ENCODE measurements around the gene ADSS2. TPM values are rescaled to one million over a fixed set of nuclear protein-coding genes. Genes with fewer than 3 reads are reported as not detected.
"Not testable (repeated sequence)": the region's sequence is repeated elsewhere in the genome, so short reads cannot be mapped to it uniquely, and the experiment has no call there.

ADSS2 gene
- polyA plus RNA-seq, 1 of the 3 experiments (the other 2 are of a cell fraction), result 30.7 TPM

- TF ChIP-seq MXI1 (IDR thresholded peaks at IDR 0.05; ENCODE audit: low read depth, low read length) (no peak), PBX3 (IDR thresholded peaks at IDR 0.05) (no peak), SIN3A (IDR thresholded peaks at IDR 0.05; ENCODE audit: borderline replicate concordance, low read depth, low read length) (no peak), MEF2A (IDR thresholded peaks at IDR 0.05; ENCODE audit: borderline replicate concordance, low read depth) (no peak), NRF1 (IDR thresholded peaks at IDR 0.05; ENCODE audit: low read depth, low read length) (no peak), NFIC (IDR thresholded peaks at IDR 0.05; ENCODE audit: borderline replicate concordance) (no peak), TAF1 (IDR thresholded peaks at IDR 0.05; ENCODE audit: borderline replicate concordance, low read depth, low read length) (no peak), FOSL2 (IDR thresholded peaks at IDR 0.05; ENCODE audit: borderline replicate concordance, low read depth) (no peak), JUND (IDR thresholded peaks at IDR 0.05) (no peak), EZH2phosphoT487 (IDR thresholded peaks at IDR 0.05; ENCODE audit: borderline replicate concordance, low read depth) (no peak), RFX5 (IDR thresholded peaks at IDR 0.05; ENCODE audit: low read length) (no peak), EP300 (IDR thresholded peaks at IDR 0.05; ENCODE audit: borderline replicate concordance in 1 of 2, low read depth in 1 of 2, low read length in 1 of 2) (no peak), ELF1 (IDR thresholded peaks at IDR 0.05) (no peak), TEAD4 (IDR thresholded peaks at IDR 0.05; ENCODE audit: borderline replicate concordance, insufficient read depth) (no peak), GABPA (IDR thresholded peaks at IDR 0.05; ENCODE audit: low read depth) (no peak), SMC3 (IDR thresholded peaks at IDR 0.05; ENCODE audit: low read depth, low read length) (no peak)
- TF ChIP-seq, protein P1, sequence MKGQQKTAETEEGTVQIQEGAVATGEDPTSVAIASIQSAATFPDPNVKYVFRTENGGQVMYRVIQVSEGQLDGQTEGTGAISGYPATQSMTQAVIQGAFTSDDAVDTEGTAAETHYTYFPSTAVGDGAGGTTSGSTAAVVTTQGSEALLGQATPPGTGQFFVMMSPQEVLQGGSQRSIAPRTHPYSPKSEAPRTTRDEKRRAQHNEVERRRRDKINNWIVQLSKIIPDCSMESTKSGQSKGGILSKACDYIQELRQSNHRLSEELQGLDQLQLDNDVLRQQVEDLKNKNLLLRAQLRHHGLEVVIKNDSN (IDR thresholded peaks at IDR 0.05; ENCODE audit: borderline replicate concordance, low read depth), result no peak
- TF ChIP-seq, protein P2, sequence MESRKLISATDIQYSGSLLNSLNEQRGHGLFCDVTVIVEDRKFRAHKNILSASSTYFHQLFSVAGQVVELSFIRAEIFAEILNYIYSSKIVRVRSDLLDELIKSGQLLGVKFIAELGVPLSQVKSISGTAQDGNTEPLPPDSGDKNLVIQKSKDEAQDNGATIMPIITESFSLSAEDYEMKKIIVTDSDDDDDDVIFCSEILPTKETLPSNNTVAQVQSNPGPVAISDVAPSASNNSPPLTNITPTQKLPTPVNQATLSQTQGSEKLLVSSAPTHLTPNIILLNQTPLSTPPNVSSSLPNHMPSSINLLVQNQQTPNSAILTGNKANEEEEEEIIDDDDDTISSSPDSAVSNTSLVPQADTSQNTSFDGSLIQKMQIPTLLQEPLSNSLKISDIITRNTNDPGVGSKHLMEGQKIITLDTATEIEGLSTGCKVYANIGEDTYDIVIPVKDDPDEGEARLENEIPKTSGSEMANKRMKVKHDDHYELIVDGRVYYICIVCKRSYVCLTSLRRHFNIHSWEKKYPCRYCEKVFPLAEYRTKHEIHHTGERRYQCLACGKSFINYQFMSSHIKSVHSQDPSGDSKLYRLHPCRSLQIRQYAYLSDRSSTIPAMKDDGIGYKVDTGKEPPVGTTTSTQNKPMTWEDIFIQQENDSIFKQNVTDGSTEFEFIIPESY (IDR thresholded peaks at IDR 0.05; ENCODE audit: borderline replicate concordance, low read depth), result no peak
- TF ChIP-seq, protein P3, sequence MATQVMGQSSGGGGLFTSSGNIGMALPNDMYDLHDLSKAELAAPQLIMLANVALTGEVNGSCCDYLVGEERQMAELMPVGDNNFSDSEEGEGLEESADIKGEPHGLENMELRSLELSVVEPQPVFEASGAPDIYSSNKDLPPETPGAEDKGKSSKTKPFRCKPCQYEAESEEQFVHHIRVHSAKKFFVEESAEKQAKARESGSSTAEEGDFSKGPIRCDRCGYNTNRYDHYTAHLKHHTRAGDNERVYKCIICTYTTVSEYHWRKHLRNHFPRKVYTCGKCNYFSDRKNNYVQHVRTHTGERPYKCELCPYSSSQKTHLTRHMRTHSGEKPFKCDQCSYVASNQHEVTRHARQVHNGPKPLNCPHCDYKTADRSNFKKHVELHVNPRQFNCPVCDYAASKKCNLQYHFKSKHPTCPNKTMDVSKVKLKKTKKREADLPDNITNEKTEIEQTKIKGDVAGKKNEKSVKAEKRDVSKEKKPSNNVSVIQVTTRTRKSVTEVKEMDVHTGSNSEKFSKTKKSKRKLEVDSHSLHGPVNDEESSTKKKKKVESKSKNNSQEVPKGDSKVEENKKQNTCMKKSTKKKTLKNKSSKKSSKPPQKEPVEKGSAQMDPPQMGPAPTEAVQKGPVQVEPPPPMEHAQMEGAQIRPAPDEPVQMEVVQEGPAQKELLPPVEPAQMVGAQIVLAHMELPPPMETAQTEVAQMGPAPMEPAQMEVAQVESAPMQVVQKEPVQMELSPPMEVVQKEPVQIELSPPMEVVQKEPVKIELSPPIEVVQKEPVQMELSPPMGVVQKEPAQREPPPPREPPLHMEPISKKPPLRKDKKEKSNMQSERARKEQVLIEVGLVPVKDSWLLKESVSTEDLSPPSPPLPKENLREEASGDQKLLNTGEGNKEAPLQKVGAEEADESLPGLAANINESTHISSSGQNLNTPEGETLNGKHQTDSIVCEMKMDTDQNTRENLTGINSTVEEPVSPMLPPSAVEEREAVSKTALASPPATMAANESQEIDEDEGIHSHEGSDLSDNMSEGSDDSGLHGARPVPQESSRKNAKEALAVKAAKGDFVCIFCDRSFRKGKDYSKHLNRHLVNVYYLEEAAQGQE (IDR thresholded peaks at IDR 0.05; ENCODE audit: low read depth, low read length), result no peak
- Histone ChIP-seq H3K27me3 (ENCODE audit: insufficient read depth) (no peaks in the 10 kb centered on the region), H3K27ac (ENCODE audit: low read depth in 2 of 2, low read length in 1 of 2) (no peak overlapping the region), H2AFZ (ENCODE audit: low read depth) (no peak overlapping the region), H3K9ac (no peak overlapping the region), H3K9me2 (no peaks in the 10 kb centered on the region), H3K9me3 (no peaks in the 10 kb centered on the region), H3K4me2 (no peak overlapping the region), H3K36me3 (replicated peaks in 1 of 2; ENCODE audit: control insufficient read depth in 1 of 2, insufficient read depth in 2 of 2, low read length in 1 of 2) (no peaks in the 10 kb centered on the region), H3K79me2 (ENCODE audit: insufficient read depth) (no peaks in the 10 kb centered on the region), H3K4me3 (ENCODE audit: low read depth in 2 of 2, low read length in 1 of 2) (no peak overlapping the region), H3F3A (replicated peaks; ENCODE audit: insufficient read depth) (no peaks in the 10 kb centered on the region), H3K4me1 (ENCODE audit: control insufficient read depth in 1 of 2, insufficient read depth in 2 of 2, low read depth in 1 of 2, low read length in 1 of 2) (no peaks in the 10 kb centered on the region), H4K20me1 (ENCODE audit: insufficient read depth) (no peaks in the 10 kb centered on the region)
- POLR2A ChIA-PET, result no interaction called here
- CTCF ChIA-PET, result interaction anchor here (1.2 kb wide), 1 partner anchor 340 kb away, joined by 3 read pairs; no protein-coding TSS in a partner anchor
- 96% methylated on average over 2 of the region's 2 CpGs for WGBS (ENCODE audit: low lambda C conversion rate)
- DNase-seq, result no peak
These were observed 42.9 kb upstream of the ADSS2 start for GRCh38 chr1:244494653-244495052.

GRCh38 chr1:244484971-244485370 lies 33.3 kb upstream of the ADSS2 start:
- DNase-seq; H3K4me1 ChIP-seq (ENCODE audit: control insufficient read depth in 1 of 2, insufficient read depth in 2 of 2, low read depth in 1 of 2, low read length in 1 of 2); CTCF ChIA-PET; H2AFZ ChIP-seq (ENCODE audit: low read depth); H3K9me2 ChIP-seq; H3K27me3 ChIP-seq (ENCODE audit: insufficient read depth); H3K4me3 ChIP-seq (ENCODE audit: low read depth in 2 of 2, low read length in 1 of 2); H3K4me2 ChIP-seq; H3K36me3 ChIP-seq (replicated peaks in 1 of 2; ENCODE audit: control insufficient read depth in 1 of 2, insufficient read depth in 2 of 2, low read length in 1 of 2); POLR2A ChIA-PET; H3K9me3 ChIP-seq; H3K9ac ChIP-seq; H3K27ac ChIP-seq (ENCODE audit: low read depth in 2 of 2, low read length in 1 of 2); H3F3A ChIP-seq (replicated peaks; ENCODE audit: insufficient read depth); H4K20me1 ChIP-seq (ENCODE audit: insufficient read depth); H3K79me2 ChIP-seq (ENCODE audit: insufficient read depth): not testable (repeated sequence)
- WGBS (ENCODE audit: low lambda C conversion rate), result 75% methylated on average over 3 of the region's 3 CpGs
